SK-N-SH (cell line): ENCODE measurements around the gene GRIP2. TPM values are rescaled to one million over a fixed set of nuclear protein-coding genes. Genes with fewer than 3 reads are reported as not detected.

Experiments used
- CTCF ChIA-PET: fragments of 300-600, 350-600 bp; formaldehyde crosslinking; extraction: SDS; loops from one replicate; lab custom pipeline; 2021; lab: Yijun Ruan, JAX
- POLR2A ChIA-PET: fragments of 350-600 bp; sonication (Branson Sonifier 250); formaldehyde crosslinking; extraction: SDS; loops from one replicate; lab custom pipeline; 2020; ENCODE audit warnings: antibody characterized with exemption, inconsistent platforms; lab: Yijun Ruan, JAX
- DNase-seq: peaks from one replicate; pipeline ENCODE4 v3.0.0; 2012
- H2AFZ ChIP-seq: fragments of 200-600 bp; sonication (generic); 2 replicates; pipeline ENCODE4 v1.8.1; 2016; ENCODE audit warnings: antibody characterized with exemption, mild to moderate bottlenecking, low read depth
- H3F3A ChIP-seq: fragments of 200-600 bp; sonication (generic); replicated peaks from 2 replicates; pipeline ENCODE3; 2016; ENCODE audit warnings: antibody characterized with exemption, mild to moderate bottlenecking; ENCODE audit not compliant: insufficient read depth
- H3K27ac ChIP-seq, 2 experiments: fragments of 200-500 bp in 1 of 2; fragments of 200-600 bp in 1 of 2; sonication (Bioruptor generic) in 1 of 2; sonication (generic), shearing (Covaris generic) in 1 of 2; 2 replicates each; pipeline versions ENCODE4 v1.5.1 to v1.6.1; 2014 to 2016; ENCODE audit warnings: low read depth in 2 of 2, inconsistent platforms in 1 of 2, low read length in 1 of 2, mild to moderate bottlenecking in 1 of 2, mixed read lengths in 1 of 2
- H3K27me3 ChIP-seq: fragments of 200-600 bp; sonication (generic), shearing (Covaris generic); 2 replicates; pipeline ENCODE4 v1.6.1; 2016; ENCODE audit warnings: mixed run types; ENCODE audit not compliant: insufficient read depth
- H3K36me3 ChIP-seq, 2 experiments: fragments of 200-500 bp in 1 of 2; fragments of 200-600 bp in 1 of 2; sonication (Bioruptor generic) in 1 of 2; sonication (generic) in 1 of 2; replicated peaks in 1 of 2; 2 replicates each; pipeline versions ENCODE3 to v1.5.1; 2014 to 2016; ENCODE audit warnings: low read length in 1 of 2, mild to moderate bottlenecking in 1 of 2; ENCODE audit not compliant: insufficient read depth in 2 of 2, control insufficient read depth in 1 of 2
- H3K4me1 ChIP-seq, 2 experiments: fragments of 200-500 bp in 1 of 2; fragments of 200-600 bp in 1 of 2; sonication (Bioruptor generic) in 1 of 2; sonication (generic), shearing (Covaris generic) in 1 of 2; 2 replicates each; pipeline versions ENCODE4 v1.5.1 to v1.6.1; 2014 to 2016; ENCODE audit warnings: low read depth in 1 of 2, low read length in 1 of 2, mixed run types in 1 of 2; ENCODE audit not compliant: insufficient read depth in 2 of 2, control insufficient read depth in 1 of 2
- H3K4me2 ChIP-seq: fragments of 200-600 bp; sonication (generic), shearing (Covaris generic); 2 replicates; pipeline ENCODE4 v1.6.1; 2017; ENCODE audit warnings: mixed run types
- H3K4me3 ChIP-seq, 2 experiments: fragments of 200-500 bp in 1 of 2; fragments of 200-600 bp in 1 of 2; sonication (Bioruptor generic) in 1 of 2; sonication (generic), shearing (Covaris generic) in 1 of 2; 2 replicates each; pipeline versions ENCODE4 v1.5.1 to v1.8.1; 2014 to 2016; ENCODE audit warnings: low read depth in 2 of 2, inconsistent platforms in 1 of 2, low read length in 1 of 2, mild to moderate bottlenecking in 1 of 2, mixed read lengths in 1 of 2, moderate library complexity in 1 of 2
- H3K79me2 ChIP-seq: fragments of 200-600 bp; sonication (generic); 2 replicates; pipeline ENCODE4 v1.8.1; 2017; ENCODE audit warnings: mild to moderate bottlenecking; ENCODE audit not compliant: insufficient read depth
- H3K9ac ChIP-seq: fragments of 200-600 bp; sonication (generic); 2 replicates; pipeline ENCODE4 v1.6.1; 2017; ENCODE audit warnings: mixed run types
- H3K9me2 ChIP-seq: fragments of 200-600 bp; sonication (generic); 2 replicates; pipeline ENCODE4 v1.6.1; 2017; ENCODE audit warnings: mixed run types
- H3K9me3 ChIP-seq: fragments of 200-600 bp; sonication (generic); 2 replicates; pipeline ENCODE4 v1.6.1; 2017; ENCODE audit warnings: mixed run types, mild to moderate bottlenecking, moderate library complexity
- H4K20me1 ChIP-seq: fragments of 200-600 bp; sonication (generic); 2 replicates; pipeline ENCODE4 v1.6.1; 2017; ENCODE audit warnings: mild to moderate bottlenecking, mixed run types; ENCODE audit not compliant: insufficient read depth
- EZH2phosphoT487 ChIP-seq: fragments of 200-600 bp; sonication (generic); IDR thresholded peaks from 2 replicates; pipeline ENCODE4 v1.6.1; 2017; ENCODE audit warnings: low read depth, mixed run types, mild to moderate bottlenecking, antibody characterized with exemption, moderate library complexity, borderline replicate concordance
- FOSL2 ChIP-seq: IDR thresholded peaks from 2 replicates; pipeline ENCODE4 v1.4.0; 2012; ENCODE audit warnings: low read depth, mild to moderate bottlenecking, moderate library complexity, borderline replicate concordance
- GATA2 ChIP-seq: sonication (generic); formaldehyde crosslinking; IDR thresholded peaks from 2 replicates; pipeline ENCODE4 v1.5.0; 2020; ENCODE audit warnings: mild to moderate bottlenecking, missing genetic modification reagents
- MXI1 ChIP-seq: IDR thresholded peaks from 2 replicates; pipeline ENCODE4 v1.6.1; 2012; ENCODE audit warnings: mild to moderate bottlenecking, low read depth, low read length, improper control_type of control experiment
- POLR2AphosphoS5 ChIP-seq: IDR thresholded peaks from 2 replicates; pipeline ENCODE4 v1.6.1; 2012; ENCODE audit warnings: low read depth, low read length
- SMC3 ChIP-seq: IDR thresholded peaks from 2 replicates; pipeline ENCODE4 v1.6.1; 2012; ENCODE audit warnings: low read depth, low read length, improper control_type of control experiment
- TAF1 ChIP-seq: IDR thresholded peaks from 2 replicates; pipeline ENCODE4 v1.6.1; 2012; ENCODE audit warnings: low read depth, mild to moderate bottlenecking, low read length, moderate library complexity, borderline replicate concordance
- USF2 ChIP-seq: fragments of 150-350 bp; IDR thresholded peaks from 2 replicates; pipeline ENCODE4 v1.6.1; 2017; ENCODE audit warnings: antibody characterized with exemption, low read length, low read depth, borderline replicate concordance
- WGBS: methylation state at CpG from one replicate; pipeline ENCODE4 v1.1.6; 2017; ENCODE audit warnings: low lambda C conversion rate; 5-methylcytosine and 5-hydroxymethylcytosine counted together
- polyA plus RNA-seq, 3 experiments: library from polyadenylated mRNA; depleted of rRNA; stranded (reverse); fragments of >200 nt; gene quantifications; 2 replicates each; pipeline ENCODE4 v1.2.3, GENCODE V29; 2012

Gene GRIP2
- polyA plus RNA-seq (2012; rRNA removed), result 0.15 and 0.26 TPM in 2 replicates
- 0.12 and 0.15 TPM in 2 replicates for polyA plus RNA-seq (2012; cell fraction: cytosol; rRNA removed)
- polyA plus RNA-seq (2012; cell fraction: nucleus; rRNA removed), result 0.55 and 0.83 TPM in 2 replicates

DNA sequence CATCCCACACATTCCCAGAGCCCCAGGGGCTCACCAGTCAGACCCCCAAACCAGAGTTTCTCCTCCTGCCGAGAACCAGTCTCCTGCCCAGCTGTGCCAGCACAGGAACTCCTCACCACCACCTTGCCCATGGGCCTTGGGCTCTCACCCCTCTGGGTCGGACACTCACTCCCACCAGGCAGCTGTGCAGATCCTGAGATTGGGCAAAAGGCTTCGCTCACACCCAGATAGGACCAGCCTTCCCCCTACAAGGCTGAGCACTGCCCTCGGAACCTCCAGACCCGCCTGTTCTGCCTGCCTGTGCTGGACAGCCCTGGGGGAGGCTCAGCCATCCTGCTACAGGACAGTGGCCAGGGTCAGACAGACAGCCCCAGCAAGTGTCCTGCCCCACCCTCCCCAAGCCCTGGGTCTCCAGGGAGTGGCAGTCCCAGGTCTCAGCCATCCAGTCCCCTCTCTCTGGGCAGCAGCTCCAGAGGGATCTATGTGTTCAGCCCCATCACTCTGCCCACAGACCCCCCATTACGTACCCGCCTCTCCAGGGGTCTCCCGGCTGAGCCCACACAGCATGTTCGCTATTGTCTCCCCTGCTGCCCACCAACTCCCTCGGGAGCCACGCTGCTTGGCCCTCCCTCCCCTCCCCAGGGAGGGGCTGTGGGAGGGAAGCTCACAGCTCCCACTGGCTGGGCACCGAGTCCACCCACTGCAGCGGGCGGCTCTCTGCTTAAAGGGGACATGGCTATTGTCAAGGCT, at the start of gene GRIP2:
Gene GRIP2 (minus strand): TSS at position 601 of the 750 bp plus-strand sequence. CDS start 34 bp downstream, at position 567.
- POLR2A ChIA-PET, result no interaction called here
- DNase-seq, result peak; percentile 88
- Histone ChIP-seq H3K27me3 (no peaks in the 10 kb centered on the region; the same call in 1 of the 2 replicates), H3K36me3 (no peaks in the 10 kb centered on the region), H3K9me2 (no peaks in the 10 kb centered on the region), H3K79me2 (no peaks in the 10 kb centered on the region), H3K9ac (no peak within 1 kb of the TSS), H3K4me1 (peaks cover 0 to 39% of the 10 kb centered on the region in 2 experiments; a peak in 1 of 4 replicates), H3K9me3 (no peaks in the 10 kb centered on the region), H3K4me3 (peak within 1 kb of the TSS in 1 of 2 experiments; percentile 44; a peak in 2 of 4 replicates), H2AFZ (no peak within 1 kb of the TSS), H4K20me1 (no peaks in the 10 kb centered on the region), H3K4me2 (peak within 1 kb of the TSS; percentile 24; the same call in 1 of the 2 replicates), H3K27ac (no peak within 1 kb of the TSS; a peak in 1 of 4 replicates), H3F3A (no peaks in the 10 kb centered on the region)
- TF ChIP-seq MXI1, result peak; percentile 77
- no peak for TF ChIP-seq EZH2phosphoT487
- 11% methylated on average over 8 of the region's 14 CpGs for WGBS
- CTCF ChIA-PET, result interaction anchor here (0.9 to 10.1 kb wide), 5 partner anchors 8 to 279 kb away, joined by 3 to 91 read pairs (median 5); no protein-coding TSS in a partner anchor

GRCh38 chr3:14588425-14589112, 48.4 kb upstream of the GRIP2 start:
- POLR2A ChIA-PET, result interaction anchor here (1.0 kb wide), 1 partner anchor 9 kb away, joined by 3 read pairs; no protein-coding TSS in a partner anchor
- peaks cover 9 to 11% of the 10 kb centered on the region in 2 experiments; a peak in 2 of 4 replicates for H3K4me1 ChIP-seq

More at GRCh38 chr3:14588425-14589112, 48.4 kb upstream of the GRIP2 start:
- no peak overlapping the region for H3K4me3 ChIP-seq
- H3K27me3 ChIP-seq, result no peaks in the 10 kb centered on the region
- H3K9me3 ChIP-seq, result no peaks in the 10 kb centered on the region
- no peak for DNase-seq
- H3F3A ChIP-seq, result no peaks in the 10 kb centered on the region
- no peak overlapping the region for H3K27ac ChIP-seq
- no peak overlapping the region for H2AFZ ChIP-seq
- H3K36me3 ChIP-seq, result no peaks in the 10 kb centered on the region
- H3K4me2 ChIP-seq, result peak overlapping the region; percentile 30; the same call in 1 of the 2 replicates
- 85% methylated on average over 3 of the region's 6 CpGs for WGBS
- H3K79me2 ChIP-seq, result no peaks in the 10 kb centered on the region
- H3K9me2 ChIP-seq, result no peaks in the 10 kb centered on the region
- H3K9ac ChIP-seq, result no peak overlapping the region
- H4K20me1 ChIP-seq, result no peaks in the 10 kb centered on the region
- CTCF ChIA-PET, result interaction anchor here (1.4 kb wide), 1 partner anchor 13 kb away, joined by 3 read pairs; no protein-coding TSS in a partner anchor
- TF ChIP-seq TAF1 (no peak), MXI1 (no peak), GATA2 (CRISPR knock-in tag) (no peak), FOSL2 (no peak), POLR2AphosphoS5 (no peak), USF2 (no peak), SMC3 (no peak)
- TF ChIP-seq, all 33 proteins: peak for 0
